ENCODE data around the gene DSCAM.

Gene DSCAM

GRCh38 chr21:40153351-40153750 is 693.6 kb downstream of the DSCAM start:
- DNase-seq, result no peak

GRCh38 chr21:40152476-40152875 is 694.5 kb downstream of the DSCAM start:
- DNase-seq, result no peak

- DNase-seq, result no peak
These were observed 695.3 kb downstream of the DSCAM start for GRCh38 chr21:40151611-40152010.

GRCh38 chr21:40146216-40146837 is 700.6 kb downstream of the DSCAM start:
- DNase-seq, result no peak

GRCh38 chr21:40143822-40144525 is 703.0 kb downstream of the DSCAM start:
- no peak for DNase-seq

GRCh38 chr21:40141621-40142020 is 705.3 kb downstream of the DSCAM start:
- no peak for DNase-seq

- DNase-seq, result no peak
These were observed 706.3 kb downstream of the DSCAM start for GRCh38 chr21:40140675-40141074.

GRCh38 chr21:40139636-40140035 is 707.3 kb downstream of the DSCAM start:
- DNase-seq, result no peak

GRCh38 chr21:40136571-40136970 is 710.4 kb downstream of the DSCAM start:
- DNase-seq, result no peak

GRCh38 chr21:40134731-40135492 is 712.0 kb downstream of the DSCAM start:
- no peak for DNase-seq

- DNase-seq, result no peak
These were observed 716.5 kb downstream of the DSCAM start for GRCh38 chr21:40130476-40130875.

GRCh38 chr21:40129809-40130208 is 717.1 kb downstream of the DSCAM start:
- DNase-seq, result no peak

GRCh38 chr21:40128891-40129290 is 718.1 kb downstream of the DSCAM start:
- no peak for DNase-seq

- no peak for DNase-seq
These were observed 725.9 kb downstream of the DSCAM start for GRCh38 chr21:40120940-40121575.

- no peak for DNase-seq
These were observed 728.4 kb downstream of the DSCAM start for GRCh38 chr21:40118527-40118926.

- DNase-seq, result no peak
These were observed 729.7 kb downstream of the DSCAM start for GRCh38 chr21:40117236-40117635.

GRCh38 chr21:40115775-40116174 is 731.2 kb downstream of the DSCAM start:
- no peak for DNase-seq

GRCh38 chr21:40102682-40103081 is 744.3 kb downstream of the DSCAM start:
- DNase-seq, result no peak

- no peak for DNase-seq
These were observed 747.1 kb downstream of the DSCAM start for GRCh38 chr21:40099809-40100208.

GRCh38 chr21:40095477-40095876 is 751.5 kb downstream of the DSCAM start:
- no peak for DNase-seq

- no peak for DNase-seq
These were observed 766.6 kb downstream of the DSCAM start for GRCh38 chr21:40080385-40080784.

GRCh38 chr21:40074710-40075109 is 772.2 kb downstream of the DSCAM start:
- no peak for DNase-seq

GRCh38 chr21:40074198-40074597 is 772.8 kb downstream of the DSCAM start:
- DNase-seq, result no peak

GRCh38 chr21:40073642-40074041 is 773.3 kb downstream of the DSCAM start:
- no peak for DNase-seq

All from SIG-M5 (cell line).